ENCODE results near the gene ANO9. TPM values are rescaled to one million over a fixed set of nuclear protein-coding genes. Genes with fewer than 3 reads are reported as not detected.

The ANO9 gene
- total RNA-seq, 1 donor from 2014 or later = 74.5 TPM

- intact Hi-C loops (cut with micrococcal nuclease) = no loop called here
Observed at GRCh38 chr11:452916-453527, 11.2 kb upstream of the ANO9 start.

- intact Hi-C loops (cut with micrococcal nuclease) = no loop called here
Observed at GRCh38 chr11:452203-452744, 10.5 kb upstream of the ANO9 start.

DNA sequence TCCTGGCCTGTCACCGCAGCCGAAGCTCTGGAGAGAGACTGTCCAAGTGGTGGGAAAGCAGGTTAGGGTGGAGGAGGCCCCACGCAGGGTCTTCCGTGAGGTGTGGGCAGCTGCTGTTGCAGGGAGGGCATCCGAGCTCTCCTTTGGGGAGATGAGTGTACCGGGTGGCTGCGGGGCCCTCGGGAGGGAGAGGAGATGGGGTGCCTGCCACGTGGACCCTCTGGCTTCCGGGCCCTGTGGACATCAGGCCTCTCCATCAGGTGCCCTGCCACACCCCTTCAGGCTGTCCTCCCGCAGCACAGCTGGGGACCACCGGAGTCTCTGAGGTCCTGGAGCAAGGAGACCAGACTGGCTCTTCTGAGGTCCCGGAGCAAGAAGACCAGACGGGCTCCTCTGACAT, 9.9 kb upstream of the ANO9 start:
- intact Hi-C loops (cut with micrococcal nuclease) = no loop called here

DNA sequence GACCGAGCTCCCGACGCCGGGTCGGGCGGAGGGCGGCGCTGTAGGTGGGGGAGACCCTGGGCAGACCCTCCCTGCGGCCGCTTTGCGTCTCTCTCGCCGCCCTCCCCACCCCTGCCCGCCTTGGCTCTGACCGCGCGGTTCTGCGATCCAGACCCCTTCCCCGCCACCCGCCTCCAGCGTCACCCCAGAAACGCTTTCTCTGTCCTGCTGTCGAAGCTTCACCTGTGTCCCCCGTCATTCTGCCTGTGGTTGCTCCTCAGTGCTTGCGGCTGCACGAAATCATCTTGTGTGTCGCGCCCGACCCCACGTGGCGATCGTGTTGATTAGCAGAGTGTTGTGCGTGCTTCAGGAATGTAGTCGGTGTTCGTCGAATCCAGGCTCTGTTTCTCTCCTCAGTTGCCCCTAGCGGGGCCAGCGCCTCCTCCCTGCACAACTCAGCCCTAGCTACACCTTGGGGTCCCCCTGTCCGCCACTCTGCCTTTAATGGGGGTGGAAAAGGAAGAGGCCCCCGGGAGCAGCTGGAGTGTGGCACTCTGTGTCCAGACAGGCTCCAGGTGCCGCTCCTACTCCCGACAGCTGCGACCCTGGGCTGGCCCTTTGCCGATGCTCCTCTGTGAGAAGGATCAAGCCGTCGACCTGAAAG, 9.1 kb upstream of the ANO9 start:
- intact Hi-C loops (cut with micrococcal nuclease) = loop anchor here (1.0 kb wide), 1 partner anchor 67 kb away; no protein-coding TSS in a partner anchor

DNA sequence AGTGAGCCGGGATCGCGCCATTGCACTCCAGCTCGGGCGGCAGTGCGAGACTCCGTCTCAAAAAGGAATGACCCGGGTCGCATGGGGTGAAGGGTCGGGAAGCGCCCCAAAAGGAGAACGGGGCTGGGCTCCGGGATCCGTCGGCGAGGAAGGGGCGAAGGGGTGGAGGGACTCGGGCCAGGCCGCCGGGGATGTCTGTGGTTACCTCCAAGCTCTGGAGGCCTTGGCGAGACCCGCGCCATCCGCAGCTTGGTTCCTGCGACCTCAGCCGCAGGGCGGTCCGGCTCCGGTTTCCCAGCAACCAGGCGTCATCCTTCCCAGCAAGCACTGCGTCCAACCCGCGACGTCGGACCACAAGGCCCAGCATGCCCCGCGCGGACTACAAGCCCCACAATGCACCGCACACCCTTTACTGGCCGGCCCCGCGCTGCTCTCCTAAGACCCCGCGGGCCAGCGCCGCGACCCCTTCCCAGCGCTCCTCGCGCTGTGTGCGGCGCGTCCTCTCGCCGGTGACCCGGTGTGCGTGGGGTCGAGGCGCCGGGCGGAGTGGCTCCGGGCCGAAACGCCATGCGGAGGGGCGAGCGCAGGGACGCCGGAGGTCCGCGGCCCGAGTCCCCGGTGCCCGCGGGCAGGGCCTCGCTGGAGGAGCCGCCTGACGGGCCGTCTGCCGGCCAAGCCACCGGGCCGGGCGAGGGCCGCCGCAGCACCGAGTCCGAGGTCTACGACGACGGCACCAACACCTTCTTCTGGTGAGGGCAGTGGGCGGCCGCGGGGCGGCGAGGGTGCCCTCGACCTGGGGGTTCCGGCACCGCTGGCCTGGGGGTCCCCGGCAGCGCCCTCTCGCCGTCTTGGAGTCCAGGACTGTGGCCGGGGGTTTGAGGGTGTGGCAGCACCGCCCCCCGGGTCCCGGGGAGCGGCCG, 8.3 kb upstream of the ANO9 start, which contains the start of gene PTDSS2:
PTDSS2 (plus strand) TSS at position 391 of the 920 bp plus-strand sequence; CDS start at position 568, 177 bp downstream.
- intact Hi-C loops (cut with micrococcal nuclease) = loop anchor here (1.0 to 2.0 kb wide), 3 partner anchors 68 to 213 kb away; partner anchors contain the start of genes PSMD13 and SIRT3

DNA sequence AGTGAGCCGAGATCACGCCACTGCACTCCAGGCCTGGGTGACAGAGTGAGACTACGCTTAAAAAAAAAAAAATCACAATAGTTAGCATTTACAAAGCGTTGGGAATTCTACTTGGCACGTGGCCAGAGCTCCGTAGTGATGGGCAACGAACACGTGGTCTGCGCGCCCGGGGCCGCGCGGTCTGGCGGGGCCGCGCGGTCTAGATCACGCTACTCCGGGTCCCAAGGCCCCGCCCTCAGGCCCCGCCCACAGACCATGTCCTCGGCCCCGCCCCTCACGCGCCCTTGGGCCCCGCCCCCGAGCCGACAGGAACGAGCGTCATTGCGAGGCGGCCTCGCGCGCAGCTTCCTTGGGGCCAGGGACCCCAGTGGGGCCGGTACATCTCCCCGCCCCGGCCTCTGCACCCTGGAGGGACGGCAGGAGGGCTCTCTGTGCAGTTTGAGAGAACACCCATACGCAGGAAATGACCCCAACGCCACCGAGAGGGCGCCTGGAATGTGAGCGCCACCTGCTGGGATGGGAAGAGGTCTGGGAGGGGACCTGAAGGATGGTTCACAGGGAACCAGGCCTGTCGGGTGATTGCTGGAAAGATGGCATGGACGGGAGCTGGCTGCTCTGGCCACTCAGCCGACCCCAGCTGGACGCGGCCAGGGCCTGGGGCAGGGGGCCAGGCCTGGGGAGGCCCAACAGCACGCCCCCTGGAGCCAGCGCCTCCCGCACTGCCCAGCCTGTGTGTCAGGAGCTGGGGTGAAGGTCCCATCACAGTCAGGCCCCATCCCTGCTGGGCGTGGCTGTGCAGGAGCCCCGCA, 6.3 kb upstream of the ANO9 start:
- intact Hi-C loops (cut with micrococcal nuclease) = loop anchor here (1.0 to 2.0 kb wide), 6 partner anchors 33 to 241 kb away; partner anchors contain the start of genes BET1L, PSMD13, RIC8A and SIRT3

DNA sequence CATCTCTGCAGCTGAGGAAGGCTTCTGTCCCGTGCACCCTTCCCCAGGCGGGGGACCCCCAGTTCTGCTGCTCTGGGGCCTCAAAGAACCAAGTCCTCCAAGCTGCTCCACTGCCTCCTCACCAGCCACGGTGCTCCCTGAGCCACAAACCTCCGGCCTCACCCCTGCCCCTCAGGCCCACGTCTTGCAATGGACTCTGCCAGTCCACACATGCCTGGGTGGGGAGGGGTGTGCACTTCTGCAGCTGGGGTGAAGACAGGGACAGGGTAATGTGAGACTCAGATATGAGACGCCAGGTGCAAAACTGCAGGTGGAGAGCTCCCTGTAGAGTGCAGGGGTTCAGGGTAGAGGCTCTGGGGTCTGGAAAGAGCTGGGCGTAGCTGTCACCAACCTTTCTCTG, 5.1 kb upstream of the ANO9 start:
- intact Hi-C loops (cut with micrococcal nuclease) = no loop called here

DNA sequence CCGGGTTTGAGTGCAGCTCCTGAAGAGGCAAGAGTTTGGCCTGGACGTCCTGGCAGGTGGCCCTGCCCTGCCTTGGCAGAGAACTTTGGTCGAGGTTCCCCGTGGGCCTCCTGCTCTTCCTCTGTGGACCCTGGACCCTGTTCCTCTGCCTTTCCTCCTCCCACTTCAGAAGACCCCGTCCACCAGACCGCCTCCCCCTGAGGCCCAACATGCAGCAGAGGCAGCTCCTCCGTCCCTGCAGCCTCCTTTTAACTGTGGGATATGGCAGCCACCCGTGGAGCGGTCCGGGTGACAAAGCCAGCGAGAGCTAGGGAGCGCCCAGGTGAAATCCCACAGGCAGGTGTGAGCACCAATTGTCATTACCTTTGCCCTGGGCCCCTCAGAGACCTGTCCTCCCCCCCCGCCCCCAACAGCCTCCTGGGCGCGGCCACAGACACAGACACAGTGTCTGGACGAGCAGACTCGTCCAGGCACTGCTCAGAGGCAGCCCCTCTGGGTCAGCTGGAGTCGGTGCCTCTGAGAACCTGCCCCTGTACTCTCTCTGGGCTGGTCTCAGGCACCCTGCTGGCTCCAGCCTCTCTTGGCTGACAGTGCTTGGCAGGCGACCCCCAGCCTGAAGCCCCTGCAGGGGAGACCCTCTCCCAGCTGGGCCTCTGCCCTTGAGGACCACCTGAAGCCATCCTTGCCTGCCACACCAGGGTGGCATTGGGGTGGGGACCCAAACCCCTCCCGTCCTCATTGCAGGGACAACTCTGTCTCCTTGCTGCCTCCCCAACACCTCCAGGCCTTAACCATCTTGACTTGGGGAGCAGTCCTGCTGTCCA, 4.2 kb upstream of the ANO9 start:
- intact Hi-C loops (cut with micrococcal nuclease) = no loop called here

DNA sequence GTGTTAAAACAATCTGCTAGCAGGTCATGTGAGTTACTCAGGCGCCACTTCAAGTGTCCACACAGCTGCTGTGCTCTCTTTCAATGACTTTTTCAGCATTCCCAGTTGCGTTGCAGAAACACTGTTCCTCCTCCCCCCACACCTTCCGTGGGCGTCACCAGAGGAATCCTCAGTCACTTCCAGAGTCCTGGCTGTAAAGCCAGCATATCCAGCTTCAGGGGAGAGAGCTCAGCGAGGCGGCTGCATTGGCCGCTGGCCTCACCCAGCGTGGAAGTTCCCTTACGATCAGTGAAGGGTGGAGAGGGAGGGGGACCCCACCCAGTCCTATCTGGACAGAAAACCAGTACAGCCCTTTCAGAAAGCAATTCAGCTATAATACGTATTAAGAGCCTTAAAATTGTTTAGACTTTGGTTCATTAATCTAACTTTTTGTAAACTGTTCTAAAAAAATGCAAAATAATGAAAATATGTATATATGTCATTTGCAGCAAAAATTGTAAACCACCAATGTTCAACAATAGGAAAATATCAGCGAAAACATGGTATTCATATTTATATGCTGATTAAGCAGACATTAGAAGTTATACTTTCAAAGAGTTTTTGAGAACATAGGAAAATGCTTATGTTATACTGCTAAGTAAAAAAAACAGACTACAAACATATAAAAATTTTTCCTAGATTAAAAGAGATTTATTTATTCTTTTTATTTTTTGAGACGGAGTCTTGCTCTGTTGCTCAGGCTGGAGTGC, 2.8 kb upstream of the ANO9 start:
- intact Hi-C loops (cut with micrococcal nuclease) = no loop called here

GRCh38 chr11:443542-444199, 1.9 kb upstream of the ANO9 start:
- intact Hi-C loops (cut with micrococcal nuclease) = no loop called here

DNA sequence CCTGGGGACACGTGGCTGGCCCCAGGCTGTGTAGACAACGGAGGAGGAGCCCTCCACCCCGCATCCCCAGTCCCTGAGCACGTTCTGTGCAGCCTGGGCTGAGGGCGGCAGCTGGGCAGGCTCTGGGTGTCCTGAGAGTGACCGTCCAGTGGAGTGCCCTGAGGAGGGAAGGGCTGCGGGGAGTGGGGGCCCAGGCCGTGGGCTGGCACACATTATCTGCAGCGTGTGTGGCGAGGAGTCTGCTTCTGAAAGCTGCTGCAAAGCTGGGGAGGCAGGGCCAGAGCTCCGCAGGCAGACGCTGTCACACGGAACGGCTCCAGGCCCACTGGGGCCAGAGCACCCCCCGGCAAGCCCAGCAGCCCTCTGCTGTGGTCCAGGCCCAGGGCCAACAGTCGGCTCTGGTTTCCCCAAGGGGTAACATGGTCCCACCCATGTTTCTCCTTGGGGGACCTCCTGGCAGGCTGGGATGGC, 835 bp upstream of the ANO9 start:
- intact Hi-C loops (cut with micrococcal nuclease) = no loop called here

- intact Hi-C loops (cut with micrococcal nuclease) = no loop called here
Observed at GRCh38 chr11:441043-441417, 781 bp downstream of the ANO9 start.

- intact Hi-C loops (cut with micrococcal nuclease) = no loop called here
Observed at GRCh38 chr11:440065-441042, 1.5 kb downstream of the ANO9 start.

DNA sequence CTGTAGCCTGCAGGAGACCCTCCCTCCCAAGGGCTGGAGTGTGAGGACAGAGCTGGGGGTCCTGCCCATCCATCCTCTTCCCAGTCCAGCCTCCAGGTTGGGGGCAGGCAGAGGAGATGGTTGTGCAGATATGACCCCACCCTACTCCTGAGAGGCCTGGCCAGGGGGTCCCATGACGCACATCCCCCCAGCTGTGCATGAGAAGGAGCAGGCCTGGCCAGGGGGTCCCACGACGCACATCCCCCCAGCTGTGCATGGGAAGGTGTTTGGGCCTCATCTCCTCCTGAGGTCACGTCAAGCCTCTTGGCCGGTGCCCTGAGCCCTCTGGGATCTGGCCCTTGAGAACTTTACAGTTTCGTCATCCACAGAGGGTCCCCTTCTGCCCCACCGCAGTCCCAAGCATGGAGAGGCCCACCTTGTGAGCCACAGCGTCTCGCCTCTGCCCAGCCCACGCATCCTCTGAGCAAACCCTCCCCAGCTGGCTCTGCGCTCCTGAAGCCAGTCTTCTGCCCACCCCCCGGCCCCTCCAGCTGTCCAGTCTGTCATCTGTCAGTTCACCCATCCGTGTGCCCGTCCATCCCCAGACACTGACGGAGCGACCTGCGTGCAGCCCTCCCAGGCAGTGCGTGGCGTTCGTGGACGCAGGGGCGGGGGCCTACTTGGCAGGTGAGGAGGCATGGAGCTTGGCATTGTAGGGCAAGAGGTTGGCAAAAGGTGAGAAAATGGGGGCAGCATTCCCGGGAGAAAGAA, 2.3 kb downstream of the ANO9 start:
- intact Hi-C loops (cut with micrococcal nuclease) = no loop called here

- intact Hi-C loops (cut with micrococcal nuclease) = no loop called here
Observed at GRCh38 chr11:438101-438844, 3.5 kb downstream of the ANO9 start.
